Measurements from ENCODE around the gene RFC1.
A peak's percentile ranks its signal among the peaks of the same experiment; 100 is the strongest.
"Not testable (repeated sequence)": the region's sequence is repeated elsewhere in the genome, so short reads cannot be mapped to it uniquely, and the experiment has no call there.

The RFC1 gene

GRCh38 chr4:39312816-39313215 is 53.3 kb downstream of the RFC1 start:
- Mint-ChIP-seq H3K9me3 (no peaks in the 10 kb centered on the region), H3K4me1 (ENCODE audit: low read depth) (peaks cover 3% of the 10 kb centered on the region), H3K27me3 (ENCODE audit: low read depth) (no peaks in the 10 kb centered on the region), H3K36me3 (ENCODE audit: low read depth) (peaks cover 35% of the 10 kb centered on the region), H3K4me3 (no peak overlapping the region), H3K27ac (no peak overlapping the region)
- no peak for DNase-seq (ENCODE audit: low spot score)

- Mint-ChIP-seq H3K9me3 (no peaks in the 10 kb centered on the region), H3K36me3 (ENCODE audit: low read depth) (peaks cover 52% of the 10 kb centered on the region), H3K4me1 (ENCODE audit: low read depth) (peaks cover 5% of the 10 kb centered on the region), H3K27ac (no peak overlapping the region), H3K27me3 (ENCODE audit: low read depth) (no peaks in the 10 kb centered on the region), H3K4me3 (no peak overlapping the region)
- DNase-seq (ENCODE audit: low spot score), result no peak
Observed at GRCh38 chr4:39308611-39309010, 57.6 kb downstream of the RFC1 start.

GRCh38 chr4:39305912-39306677 is 60.1 kb downstream of the RFC1 start:
- Mint-ChIP-seq H3K4me3 (no peak overlapping the region), H3K9me3 (no peaks in the 10 kb centered on the region), H3K4me1 (ENCODE audit: low read depth) (peaks cover 5% of the 10 kb centered on the region), H3K27me3 (ENCODE audit: low read depth) (no peaks in the 10 kb centered on the region), H3K27ac (no peak overlapping the region), H3K36me3 (ENCODE audit: low read depth) (peaks cover 55% of the 10 kb centered on the region)
- no peak for DNase-seq (ENCODE audit: low spot score)

GRCh38 chr4:39304651-39305050 is 61.5 kb downstream of the RFC1 start:
- Mint-ChIP-seq H3K9me3 (no peaks in the 10 kb centered on the region), H3K27ac (no peak overlapping the region), H3K36me3 (ENCODE audit: low read depth) (peaks cover 64% of the 10 kb centered on the region), H3K4me3 (no peak overlapping the region), H3K4me1 (ENCODE audit: low read depth) (peaks cover 8% of the 10 kb centered on the region), H3K27me3 (ENCODE audit: low read depth) (no peaks in the 10 kb centered on the region)
- no peak for DNase-seq (ENCODE audit: low spot score)

GRCh38 chr4:39303871-39304270 is 62.3 kb downstream of the RFC1 start:
- Mint-ChIP-seq H3K36me3 (ENCODE audit: low read depth) (peaks cover 66% of the 10 kb centered on the region), H3K4me1 (ENCODE audit: low read depth) (peaks cover 8% of the 10 kb centered on the region), H3K27ac (no peak overlapping the region), H3K27me3 (ENCODE audit: low read depth) (no peaks in the 10 kb centered on the region), H3K9me3 (no peaks in the 10 kb centered on the region), H3K4me3 (no peak overlapping the region)
- DNase-seq (ENCODE audit: low spot score), result no peak

GRCh38 chr4:39302901-39303300 is 63.3 kb downstream of the RFC1 start:
- peaks cover 4% of the 10 kb centered on the region for H3K4me1 Mint-ChIP-seq (ENCODE audit: low read depth)
- H3K36me3 Mint-ChIP-seq (ENCODE audit: low read depth), result peaks cover 64% of the 10 kb centered on the region
- no peak for DNase-seq (ENCODE audit: low spot score)

GRCh38 chr4:39295784-39296183 is 70.4 kb downstream of the RFC1 start:
- Mint-ChIP-seq H3K27ac (no peak overlapping the region), H3K36me3 (ENCODE audit: low read depth) (peaks cover 64% of the 10 kb centered on the region), H3K9me3 (peaks cover 4% of the 10 kb centered on the region), H3K4me3 (no peak overlapping the region), H3K4me1 (ENCODE audit: low read depth) (no peaks in the 10 kb centered on the region), H3K27me3 (ENCODE audit: low read depth) (no peaks in the 10 kb centered on the region)
- no peak for DNase-seq (ENCODE audit: low spot score)

More at GRCh38 chr4:39302901-39303300, 63.3 kb downstream of the RFC1 start:
- H3K27ac Mint-ChIP-seq, result peak overlapping the region; percentile 49
- no peak overlapping the region for H3K4me3 Mint-ChIP-seq
- no peaks in the 10 kb centered on the region for H3K27me3 Mint-ChIP-seq (ENCODE audit: low read depth)
- H3K9me3 Mint-ChIP-seq, result no peaks in the 10 kb centered on the region

- H3K36me3 Mint-ChIP-seq (ENCODE audit: low read depth), result peaks cover 59% of the 10 kb centered on the region
- not testable (repeated sequence) for H3K27ac Mint-ChIP-seq; H3K9me3 Mint-ChIP-seq; H3K4me3 Mint-ChIP-seq; DNase-seq (ENCODE audit: low spot score); H3K27me3 Mint-ChIP-seq (ENCODE audit: low read depth)
- H3K4me1 Mint-ChIP-seq (ENCODE audit: low read depth), result peaks cover 11% of the 10 kb centered on the region
Observed at GRCh38 chr4:39292433-39292832, 73.7 kb downstream of the RFC1 start.

GRCh38 chr4:39291686-39292085 is 74.5 kb downstream of the RFC1 start:
- DNase-seq (ENCODE audit: low spot score), result no peak
- H3K4me1 Mint-ChIP-seq (ENCODE audit: low read depth), result peaks cover 11% of the 10 kb centered on the region
- peaks cover 63% of the 10 kb centered on the region for H3K36me3 Mint-ChIP-seq (ENCODE audit: low read depth)
- H3K27me3 Mint-ChIP-seq (ENCODE audit: low read depth), result no peaks in the 10 kb centered on the region
- no peaks in the 10 kb centered on the region for H3K9me3 Mint-ChIP-seq
- H3K4me3 Mint-ChIP-seq, result no peak overlapping the region
- no peak overlapping the region for H3K27ac Mint-ChIP-seq

GRCh38 chr4:39287223-39287622 is 78.9 kb downstream of the RFC1 start:
- H3K9me3 Mint-ChIP-seq, result no peaks in the 10 kb centered on the region
- H3K36me3 Mint-ChIP-seq (ENCODE audit: low read depth), result peaks cover 68% of the 10 kb centered on the region
- no peak for DNase-seq (ENCODE audit: low spot score)

GRCh38 chr4:39286263-39286662 is 79.9 kb downstream of the RFC1 start:
- Mint-ChIP-seq H3K36me3 (ENCODE audit: low read depth) (peaks cover 59% of the 10 kb centered on the region), H3K27ac (no peak overlapping the region)

More at GRCh38 chr4:39287223-39287622, 78.9 kb downstream of the RFC1 start:
- H3K4me1 Mint-ChIP-seq (ENCODE audit: low read depth), result peaks cover 20% of the 10 kb centered on the region
- no peaks in the 10 kb centered on the region for H3K27me3 Mint-ChIP-seq (ENCODE audit: low read depth)
- no peak overlapping the region for H3K27ac Mint-ChIP-seq
- H3K4me3 Mint-ChIP-seq, result no peak overlapping the region

GRCh38 chr4:39285853-39286252 is 80.3 kb downstream of the RFC1 start:
- Mint-ChIP-seq H3K27me3 (ENCODE audit: low read depth) (no peaks in the 10 kb centered on the region), H3K4me1 (ENCODE audit: low read depth) (peaks cover 20% of the 10 kb centered on the region), H3K4me3 (no peak overlapping the region), H3K9me3 (no peaks in the 10 kb centered on the region), H3K36me3 (ENCODE audit: low read depth) (peaks cover 56% of the 10 kb centered on the region), H3K27ac (no peak overlapping the region)
- DNase-seq (ENCODE audit: low spot score), result no peak

More at GRCh38 chr4:39286263-39286662, 79.9 kb downstream of the RFC1 start:
- H3K4me1 Mint-ChIP-seq (ENCODE audit: low read depth), result peaks cover 20% of the 10 kb centered on the region
- H3K9me3 Mint-ChIP-seq, result no peaks in the 10 kb centered on the region
- no peaks in the 10 kb centered on the region for H3K27me3 Mint-ChIP-seq (ENCODE audit: low read depth)
- H3K4me3 Mint-ChIP-seq, result no peak overlapping the region
- DNase-seq (ENCODE audit: low spot score), result no peak

- Mint-ChIP-seq H3K4me1 (ENCODE audit: low read depth) (peaks cover 20% of the 10 kb centered on the region), H3K9me3 (no peaks in the 10 kb centered on the region), H3K36me3 (ENCODE audit: low read depth) (peaks cover 54% of the 10 kb centered on the region), H3K27ac (no peak overlapping the region), H3K4me3 (no peak overlapping the region), H3K27me3 (ENCODE audit: low read depth) (no peaks in the 10 kb centered on the region)
- DNase-seq (ENCODE audit: low spot score), result no peak
Observed at GRCh38 chr4:39285111-39285795, 80.9 kb downstream of the RFC1 start.

- DNase-seq (ENCODE audit: low spot score), result no peak
- H3K27ac Mint-ChIP-seq, result no peak overlapping the region
- H3K27me3 Mint-ChIP-seq (ENCODE audit: low read depth), result no peaks in the 10 kb centered on the region
- H3K36me3 Mint-ChIP-seq (ENCODE audit: low read depth), result peaks cover 21% of the 10 kb centered on the region
- no peaks in the 10 kb centered on the region for H3K9me3 Mint-ChIP-seq
- peaks cover 5% of the 10 kb centered on the region for H3K4me1 Mint-ChIP-seq (ENCODE audit: low read depth)
- H3K4me3 Mint-ChIP-seq, result no peak overlapping the region
Observed at GRCh38 chr4:39280770-39281169, 85.4 kb downstream of the RFC1 start.
